ENCODE measurements around the gene TCF23. TPM values are rescaled to one million over a fixed set of nuclear protein-coding genes. Genes with fewer than 3 reads are reported as not detected.

TCF23 gene
- total and polyA plus RNA-seq, 2 of the 8 experiments (the other 6 are each of a cell fraction or from before 2014, with no cell fraction given): 0.02 TPM; not detected in 1

DNA sequence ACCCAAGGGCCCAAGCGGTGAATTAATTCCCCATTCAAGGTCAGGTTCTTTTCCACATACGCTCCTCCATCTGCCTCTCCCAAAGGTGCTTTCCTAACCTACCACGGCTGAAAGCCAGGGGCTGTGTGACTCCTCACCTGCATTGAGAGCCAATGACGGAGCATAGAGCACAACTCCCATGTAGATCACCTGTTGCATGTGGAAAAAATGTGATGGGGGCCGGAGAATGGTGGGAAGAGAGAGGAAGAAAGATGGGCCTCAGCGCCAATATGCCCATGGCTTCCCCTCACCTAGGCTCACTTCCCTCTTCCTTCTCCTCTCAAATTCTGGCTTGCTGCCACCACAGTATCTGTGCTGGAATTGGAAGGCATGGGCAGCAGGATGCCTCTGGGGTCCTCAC is 57.5 kb downstream of the TCF23 start:
- FAIRE-seq (no peak), DNase-seq (ENCODE audit: low read depth in 1 of 2, low spot score in 2 of 2) (no peak)
- H3K27ac ChIP-seq (ENCODE audit: low read depth, low read length): no peak overlapping the region
- H3K36me3 ChIP-seq (ENCODE audit: control insufficient read depth in 2 of 4, insufficient read depth in 4 of 4, low read length in 3 of 4): peaks cover 57 to 83% (median 74%) of the 10 kb centered on the region in 4 experiments
- WGBS, 2 experiments (ENCODE audit: extremely low coverage in 1 of 2, insufficient coverage in 1 of 2, insufficient read length in 1 of 2, insufficient replicate concordance in 2 of 2, low coverage in 1 of 2, low lambda C conversion rate in 2 of 2, missing lambda C conversion rate in 1 of 2): 95% methylated on average over 6 of the region's 6 CpGs; no CpG with 5 or more reads in 1 of the 2 experiments
- no peak overlapping the region for H4K5ac ChIP-seq (ENCODE audit: insufficient read length, low read depth, low read length)
- no peak overlapping the region for H3K23ac ChIP-seq (ENCODE audit: insufficient read length)
- no peak overlapping the region for H2AFZ ChIP-seq (ENCODE audit: low read length)
- H3K9ac ChIP-seq (replicated peaks in 1 of 4; ENCODE audit: extremely low read depth in 1 of 4, low read depth in 3 of 4, low read length in 3 of 4): no peak overlapping the region
- no peak overlapping the region for H3K18ac ChIP-seq (ENCODE audit: extremely low read depth, low read length)
- H4K91ac ChIP-seq (replicated peaks; ENCODE audit: insufficient read length, low read length): no peak overlapping the region
- H2BK120ac ChIP-seq (replicated peaks; ENCODE audit: low read depth, low read length): no peak overlapping the region
- H2AK5ac ChIP-seq (ENCODE audit: low read depth, low read length): no peak overlapping the region
- H3K9me3 ChIP-seq (ENCODE audit: insufficient read depth in 2 of 2, low read depth in 1 of 2, low read length in 1 of 2): no peaks in the 10 kb centered on the region
- H3K56ac ChIP-seq (replicated peaks; ENCODE audit: insufficient read length, low read depth, low read length): no peak overlapping the region
- H3K23me2 ChIP-seq (ENCODE audit: low read depth, low read length): peaks cover 5% of the 10 kb centered on the region
- no peaks in the 10 kb centered on the region for H3K27me3 ChIP-seq (replicated peaks in 1 of 4; ENCODE audit: control insufficient read depth in 3 of 4, extremely low read depth in 1 of 4, insufficient read depth in 3 of 4, low read length in 3 of 4)
- peaks cover 0 to 20% of the 10 kb centered on the region in 2 experiments for H4K20me1 ChIP-seq (replicated peaks in 1 of 2; ENCODE audit: control insufficient read depth in 1 of 2, insufficient read depth in 2 of 2, low read length in 2 of 2)
- no peak overlapping the region for H2BK20ac ChIP-seq (ENCODE audit: low read length)
- peaks cover 0 to 11% of the 10 kb centered on the region in 2 experiments; a peak in 2 of 4 replicates for H3K79me2 ChIP-seq (ENCODE audit: control insufficient read depth in 1 of 2, insufficient read depth in 2 of 2, low read length in 2 of 2)
- no peak overlapping the region for H3K4ac ChIP-seq (replicated peaks; ENCODE audit: insufficient read length, low read depth, low read length)
- ChIA-PET POLR2A (ENCODE audit: partially characterized antibody) (interaction anchor here (1.0 to 6.8 kb wide), 3 partner anchors 12 to 20 kb away, joined by 3 to 42 read pairs (median 6); no protein-coding TSS in a partner anchor), CTCF (ENCODE audit: partially characterized antibody) (interaction anchor here (0.8 to 1.1 kb wide), 2 partner anchors 15 to 126 kb away, joined by 3 read pairs; no protein-coding TSS in a partner anchor)
- no peak overlapping the region for H3K14ac ChIP-seq (ENCODE audit: insufficient read length)
- no peaks in the 10 kb centered on the region; a peak in 2 of 7 replicates for H3K4me1 ChIP-seq (replicated peaks in 1 of 4; ENCODE audit: control insufficient read depth in 3 of 4, insufficient read depth in 4 of 4, low read length in 3 of 4)
- no peak overlapping the region for H3K4me2 ChIP-seq (ENCODE audit: insufficient read depth in 1 of 2, low read depth in 2 of 2, low read length in 2 of 2)
- no peak overlapping the region for H2BK5ac ChIP-seq (ENCODE audit: low read depth, low read length)
- H4K8ac ChIP-seq (ENCODE audit: extremely low read depth, insufficient read depth, low read length): no peak overlapping the region
- no peak overlapping the region for H2BK12ac ChIP-seq (ENCODE audit: low read depth, low read length)
- no peak overlapping the region for H2BK15ac ChIP-seq (ENCODE audit: low read length)
- no peaks in the 10 kb centered on the region for H3K79me1 ChIP-seq (ENCODE audit: low read depth, low read length)
- H3K4me3 ChIP-seq (ENCODE audit: extremely low read depth in 1 of 4, insufficient read depth in 2 of 4, low read depth in 3 of 4, low read length in 4 of 4): no peak overlapping the region
- TF ChIP-seq, protein P1, sequence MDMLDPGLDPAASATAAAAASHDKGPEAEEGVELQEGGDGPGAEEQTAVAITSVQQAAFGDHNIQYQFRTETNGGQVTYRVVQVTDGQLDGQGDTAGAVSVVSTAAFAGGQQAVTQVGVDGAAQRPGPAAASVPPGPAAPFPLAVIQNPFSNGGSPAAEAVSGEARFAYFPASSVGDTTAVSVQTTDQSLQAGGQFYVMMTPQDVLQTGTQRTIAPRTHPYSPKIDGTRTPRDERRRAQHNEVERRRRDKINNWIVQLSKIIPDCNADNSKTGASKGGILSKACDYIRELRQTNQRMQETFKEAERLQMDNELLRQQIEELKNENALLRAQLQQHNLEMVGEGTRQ (IDR thresholded peaks at IDR 0.05; ENCODE audit: low read length): no peak
- no peak for TF ChIP-seq RXRA (IDR thresholded peaks at IDR 0.05; ENCODE audit: insufficient read depth, low read depth, low read length)
- no peak for TF ChIP-seq POLR2A (IDR thresholded peaks at IDR 0.05; ENCODE audit: control extremely low read depth in 1 of 2, low read depth in 2 of 2, low read length in 2 of 2)
- no peak for TF ChIP-seq JUND (IDR thresholded peaks at IDR 0.05; ENCODE audit: low read length)
- TF ChIP-seq CEBPB (IDR thresholded peaks at IDR 0.05; ENCODE audit: low read depth, low read length): no peak
- no peak for TF ChIP-seq TBP (IDR thresholded peaks at IDR 0.05; ENCODE audit: low read depth, low read length)
- no peak for TF ChIP-seq CHD1 (IDR thresholded peaks at IDR 0.05; ENCODE audit: low read depth, low read length)
- TF ChIP-seq HDAC6 (IDR thresholded peaks at IDR 0.05; ENCODE audit: low read depth, low read length): no peak
- no peak for TF ChIP-seq MAX (IDR thresholded peaks at IDR 0.05)
- TF ChIP-seq BACH1 (IDR thresholded peaks at IDR 0.05; ENCODE audit: low read length): no peak
- TF ChIP-seq TCF12 (IDR thresholded peaks at IDR 0.05; ENCODE audit: low read depth, low read length): no peak
- no peak for TF ChIP-seq GTF2F1 (IDR thresholded peaks at IDR 0.05; ENCODE audit: borderline replicate concordance, low read depth, low read length)
- no peak for TF ChIP-seq RNF2 (IDR thresholded peaks at IDR 0.05; ENCODE audit: borderline replicate concordance, low read depth, low read length, missing control alignments, poor library complexity, severe bottlenecking)
- TF ChIP-seq CBX8 (IDR thresholded peaks at IDR 0.05; ENCODE audit: borderline replicate concordance, low read depth, low read length): no peak
